K562 (cell line): Measurements from ENCODE around the gene AAK1. TPM values are rescaled to one million over a fixed set of nuclear protein-coding genes. Genes with fewer than 3 reads are reported as not detected.

Experiments used
- ATAC-seq: fragments of 200-7000 bp; cut with Tn5 transposase; 3 replicates; pipeline ENCODE4 v1.9.1; 2020; ENCODE audit warnings: moderate library complexity
- BruUV-seq: library from RNA; stranded (reverse); fragments of 400-500 nt; replicated peaks from 2 replicates; lab custom pipeline; 2021; lab: Mats Ljungman, UMichigan
- CTCF ChIA-PET: fragments of 300-600 bp; formaldehyde crosslinking; extraction: SDS; loops from one replicate; lab custom pipeline; 2021; ENCODE audit warnings: low intra/inter-chr PET ratio; lab: Yijun Ruan, JAX
- POLR2A ChIA-PET: fragments of 300-600, 350-650 bp; sonication (Branson Sonifier 250); formaldehyde crosslinking; extraction: SDS; loops from one replicate; lab custom pipeline; 2021; ENCODE audit warnings: antibody characterized with exemption, inconsistent platforms; lab: Yijun Ruan, JAX
- DNase-seq, 4 experiments: peaks; one replicate each; pipeline versions ENCODE4 v3.0.0 to v3.0.0-alpha.2; 2011 to 2018; ENCODE audit warnings: low spot score in 3 of 4, mixed read lengths in 3 of 4; ENCODE audit errors: extremely low read depth in 1 of 4
- FAIRE-seq: peaks from 2 replicates; lab custom pipeline; 2011; peaks lifted over from hg19 to GRCh38; lab: Jason Lieb, UNC
- H2AFZ ChIP-seq: 2 replicates; pipeline ENCODE4 v1.6.0; 2011; ENCODE audit warnings: low read depth, low read length, control low read depth, inconsistent platforms
- H3K27ac ChIP-seq: fragments of 200-600 bp; 3 replicates; pipeline ENCODE4 v1.8.0; 2011; ENCODE audit warnings: low read depth, mild to moderate bottlenecking, control low read depth, inconsistent platforms, low read length, moderate library complexity, mixed read lengths; ENCODE audit errors: extremely low read depth
- H3K27me3 ChIP-seq, 2 experiments: fragments of 300-600 bp in 1 of 2; 2 replicates in 1 of 2; 3 replicates in 1 of 2; pipeline versions ENCODE4 v1.6.0 to v1.8.0; 2011; ENCODE audit warnings: inconsistent platforms in 2 of 2, low read length in 2 of 2, mild to moderate bottlenecking in 1 of 2, mixed read lengths in 1 of 2, moderate library complexity in 1 of 2; ENCODE audit not compliant: control insufficient read depth in 2 of 2, insufficient read depth in 2 of 2
- H3K36me3 ChIP-seq: fragments of 300-600 bp; 3 replicates; pipeline ENCODE4 v1.8.0; 2011; ENCODE audit warnings: mild to moderate bottlenecking, low read length, inconsistent platforms; ENCODE audit not compliant: control insufficient read depth, insufficient read depth
- H3K4me1 ChIP-seq, 2 experiments: fragments of 200-600 bp in 1 of 2; replicated peaks in 1 of 2; 2 replicates in 1 of 2; 3 replicates in 1 of 2; pipeline versions ENCODE4 v1.5.1 to v1.8.0; 2011; ENCODE audit warnings: inconsistent platforms in 2 of 2, low read length in 2 of 2, mild to moderate bottlenecking in 1 of 2, mixed read lengths in 1 of 2, moderate library complexity in 1 of 2; ENCODE audit not compliant: control insufficient read depth in 2 of 2, insufficient read depth in 2 of 2
- H3K4me2 ChIP-seq: 2 replicates; pipeline ENCODE4 v1.6.1; 2011; ENCODE audit warnings: low read length, control low read depth, inconsistent platforms, mixed read lengths; ENCODE audit not compliant: insufficient read depth
- H3K4me3 ChIP-seq: fragments of 200-600 bp; sonication (generic), shearing (Covaris generic); 2 replicates; pipeline ENCODE4 v1.5.1; 2016; ENCODE audit warnings: control low read depth, inconsistent platforms
- H3K79me2 ChIP-seq: fragments of 200-600 bp; 3 replicates; pipeline ENCODE4 v1.8.0; 2011; ENCODE audit warnings: low read length, inconsistent platforms; ENCODE audit not compliant: control insufficient read depth, insufficient read depth
- H3K9ac ChIP-seq, 2 experiments: 2 replicates each; pipeline versions ENCODE4 v1.6.0 to v1.6.1; 2011; ENCODE audit warnings: low read depth in 2 of 2, low read length in 2 of 2, control low read depth in 1 of 2, inconsistent platforms in 1 of 2, mild to moderate bottlenecking in 1 of 2, mixed read lengths in 1 of 2; ENCODE audit not compliant: insufficient read depth in 1 of 2
- H3K9me1 ChIP-seq: one replicate; pipeline ENCODE4 v1.6.0; 2011; ENCODE audit warnings: inconsistent platforms, mild to moderate bottlenecking, low read length, moderate library complexity; ENCODE audit not compliant: control insufficient read depth, insufficient read depth
- H3K9me3 ChIP-seq: replicated peaks from 2 replicates; pipeline ENCODE4 v1.5.1; 2011; ENCODE audit warnings: low read depth, low read length, inconsistent platforms; ENCODE audit not compliant: control insufficient read depth, insufficient read depth
- H4K20me1 ChIP-seq: replicated peaks from 2 replicates; pipeline ENCODE4 v1.6.1; 2011; ENCODE audit warnings: low read length, inconsistent platforms, mixed read lengths; ENCODE audit not compliant: control insufficient read depth, insufficient read depth
- CBX5 ChIP-seq: IDR thresholded peaks from 2 replicates; pipeline ENCODE4 v1.6.1; 2014; ENCODE audit warnings: low read depth, borderline replicate concordance
- NRF1 ChIP-seq, 2 experiments: fragments of 450-650 bp; IDR thresholded peaks in 1 of 2; conservative IDR thresholded peaks in 1 of 2; 2 replicates each; pipeline ENCODE4 v1.6.1; 2014; ENCODE audit warnings: mild to moderate bottlenecking in 2 of 2
- POLR2G ChIP-seq: fragments of 200-400 bp; formaldehyde crosslinking; IDR thresholded peaks from 2 replicates; pipeline ENCODE4 v1.6.1; 2017; ENCODE audit warnings: low read depth, mild to moderate bottlenecking, antibody characterized with exemption, low read length, moderate library complexity
- RBM17 ChIP-seq: fragments of 200-400 bp; formaldehyde crosslinking; IDR thresholded peaks from 2 replicates; pipeline ENCODE4 v1.6.1; 2017; ENCODE audit warnings: low read depth, mild to moderate bottlenecking, low read length, borderline replicate concordance
- SRF ChIP-seq, 2 experiments: fragments of 250-450, 450-650 bp in 1 of 2; sonication (Bioruptor Pico) in 1 of 2; sonication (generic) in 1 of 2; formaldehyde crosslinking; IDR thresholded peaks; 2 replicates each; pipeline versions ENCODE4 v1.5.0 to v1.5.1; 2020 to 2022; ENCODE audit warnings: mild to moderate bottlenecking in 1 of 2, missing genetic modification reagents in 1 of 2
- TAL1 ChIP-seq: fragments of 450-650 bp; IDR thresholded peaks from 2 replicates; pipeline ENCODE4 v1.6.1; 2016; ENCODE audit warnings: mild to moderate bottlenecking
- ZC3H11A ChIP-seq: IDR thresholded peaks from 2 replicates; pipeline ENCODE4 v1.6.1; 2012; ENCODE audit warnings: low read depth, low read length, improper control_type of control experiment
- ZFP36 ChIP-seq: fragments of 150-350 bp; IDR thresholded peaks from 2 replicates; pipeline ENCODE4 v1.6.1; 2018; ENCODE audit warnings: low read length, low read depth; ENCODE audit not compliant: partially characterized antibody
- ZNF124 ChIP-seq: sonication (generic); formaldehyde crosslinking; IDR thresholded peaks from 2 replicates; pipeline ENCODE4 v1.8.1; 2022; ENCODE audit warnings: missing genetic modification reagents
- ZNF41 ChIP-seq: fragments of 250-450 bp; sonication (Bioruptor Pico); conservative IDR thresholded peaks from 2 replicates; pipeline ENCODE4 v1.4.0; 2020; ENCODE audit warnings: mild to moderate bottlenecking
- ZNF583 ChIP-seq: fragments of 250-450 bp; sonication (Bioruptor Pico); IDR thresholded peaks from 2 replicates; pipeline ENCODE4 v1.4.0; 2020
- WGBS: fragments of 100-300 bp; shearing (Covaris generic); methylation state at CpG from one replicate; pipeline ENCODE4 v1.1.6; 2016; ENCODE audit warnings: low coverage, mixed read lengths; ENCODE audit not compliant: insufficient coverage; ENCODE audit errors: missing lambda C conversion rate; 5-methylcytosine and 5-hydroxymethylcytosine counted together
- in situ Hi-C: fragments of 300-500 bp; cut with MboI; formaldehyde crosslinking; loops from 4 replicates; pipeline ENCODE4 v1.15.0; 2018; ENCODE audit warnings: inconsistent platforms, mixed read lengths
- intact Hi-C: fragments of 100-400 bp; cut with micrococcal nuclease; formaldehyde crosslinking; loops from 2 replicates; pipeline ENCODE4 v1.14.2; 2022
- polyA plus RNA-seq, 8 experiments: library from polyadenylated mRNA; depleted of rRNA in 4 of 8; stranded (reverse) in 5 of 8; unstranded in 3 of 8; fragments of >200 nt; fragmentation: Nextera tagmentation in 2 of 8; fragmentation: Illumina TruSeq in 1 of 8; extraction: Ambion mirVana in 2 of 8; extraction: Trizol in 1 of 8; gene quantifications; 2 replicates each; pipeline versions ENCODE4 v1.2.1 to v1.2.3, GENCODE V29; 2011 to 2014; ENCODE audit warnings: inconsistent platforms in 1 of 8, missing spikeins in 1 of 8
- total RNA-seq, 7 experiments: library from RNA; depleted of rRNA in 6 of 7; stranded (reverse); fragments of >200 nt in 6 of 7; fragmentation: Illumina TruSeq in 2 of 7; extraction: Trizol in 2 of 7; gene quantifications; 2 replicates each; pipeline versions ENCODE4 v1.2.1 to v1.2.3, GENCODE V29; 2011 to 2021; ENCODE audit warnings: low replicate concordance in 1 of 7

The AAK1 gene
- total and polyA plus RNA-seq, 9 of the 15 experiments (the other 6 are each of a cell fraction or from before 2014, with no cell fraction given) = 0.89 to 17.1 (median 6.0) TPM

- TF ChIP-seq POLR2G (0 out of 2 replicates have a peak, but pooled peaks have one; percentile 30), NRF1 (conservative IDR thresholded peaks at IDR 0.05 in 1 of 2, IDR thresholded peaks at IDR 0.05 in 1 of 2) (peak in 1 of 2 experiments; percentile 23; a peak in 1 of 4 replicates), ZC3H11A (no peak), ZFP36 (peak; percentile 12)
- TF ChIP-seq, all 486 proteins: peak for 3
- CTCF ChIA-PET = no interaction called here
- 56% methylated on average over 6 of the region's 6 CpGs for WGBS
- Histone ChIP-seq H3K9me3 (no peaks in the 10 kb centered on the region), H3K79me2 (no peaks in the 10 kb centered on the region), H3K36me3 (peaks cover 19% of the 10 kb centered on the region; the same call in 2 of the 3 replicates), H3K4me3 (no peak overlapping the region), H3K27me3 (no peaks in the 10 kb centered on the region), H2AFZ (peak overlapping the region; percentile 41; the same call in 1 of the 2 replicates), H4K20me1 (no peaks in the 10 kb centered on the region), H3K4me1 (peaks cover 6 to 8% of the 10 kb centered on the region in 2 experiments; a peak in 4 of 5 replicates), H3K27ac (no peak overlapping the region), H3K9ac (peak overlapping the region in 1 of 2 experiments; percentile 81; a peak in 2 of 4 replicates), H3K9me1 (no peaks in the 10 kb centered on the region), H3K4me2 (no peak overlapping the region)
- peak; percentile 97 for ATAC-seq
- in situ Hi-C loops = no loop called here
- BruUV-seq = no TSS peak
- DNase-seq = peak; percentile 48 to 64 (median 58)
- POLR2A ChIA-PET = interaction anchor here (1.0 to 1.3 kb wide), 2 partner anchors 9 to 25 kb away, joined by 5 read pairs; no protein-coding TSS in a partner anchor
- FAIRE-seq = no peak
- intact Hi-C loops = no loop called here
Observed at GRCh38 chr2:69518841-69519240, 124.7 kb downstream of the AAK1 start.

DNA sequence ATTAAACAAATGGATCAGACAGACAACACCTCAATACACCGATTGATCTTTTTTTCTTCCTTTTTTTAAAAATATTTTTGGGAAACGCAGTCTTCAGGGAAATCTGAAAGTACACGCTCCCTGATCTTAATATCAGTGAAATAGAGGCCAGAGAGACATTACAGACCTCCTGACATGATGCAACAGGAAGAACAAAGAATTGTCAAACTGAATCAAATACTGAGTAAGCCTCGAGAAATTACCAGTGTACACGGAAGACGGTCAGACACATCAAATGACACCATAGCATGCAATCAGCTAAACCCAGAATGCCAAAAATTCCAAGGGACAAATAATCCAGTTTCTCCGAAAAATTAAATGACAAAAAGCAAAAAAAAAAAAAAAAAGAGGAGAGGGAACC, 126.1 kb downstream of the AAK1 start:
- CTCF ChIA-PET = no interaction called here
- no peak for FAIRE-seq

More for the DNA sequence above, 126.1 kb downstream of the AAK1 start:
- intact Hi-C loops = no loop called here
- no peak for DNase-seq
- Histone ChIP-seq H3K4me1 (peaks cover 6 to 8% of the 10 kb centered on the region in 2 experiments; a peak in 4 of 5 replicates), H3K9me1 (no peaks in the 10 kb centered on the region), H3K9ac (no peak overlapping the region), H2AFZ (no peak overlapping the region), H3K27me3 (no peaks in the 10 kb centered on the region), H3K27ac (no peak overlapping the region), H4K20me1 (no peaks in the 10 kb centered on the region), H3K4me3 (no peak overlapping the region), H3K4me2 (no peak overlapping the region), H3K36me3 (peaks cover 23% of the 10 kb centered on the region; the same call in 2 of the 3 replicates), H3K79me2 (no peaks in the 10 kb centered on the region), H3K9me3 (no peaks in the 10 kb centered on the region)
- 60% methylated on average over 7 of the region's 7 CpGs for WGBS
- POLR2A ChIA-PET = interaction anchor here (0.6 to 0.8 kb wide), 4 partner anchors 9 to 428 kb away, joined by 3 to 4 read pairs (median 3); no protein-coding TSS in a partner anchor
- in situ Hi-C loops = no loop called here
- no peak for ATAC-seq
- no TSS peak for BruUV-seq
- TF ChIP-seq TAL1 (no peak), CBX5 (no peak), ZNF124 (CRISPR knock-in tag) (no peak), SRF (CRISPR knock-in tag; IDR thresholded peaks at IDR 0.05) (no peak), ZNF41 (CRISPR knock-in tag) (no peak), ZNF583 (CRISPR knock-in tag) (no peak), RBM17 (no peak)
- TF ChIP-seq, all 486 proteins: peak for 0
